H9 (cell line): ENCODE results near the gene DLG5. TPM values are rescaled to one million over a fixed set of nuclear protein-coding genes. Genes with fewer than 3 reads are reported as not detected.
A peak's percentile ranks its signal among the peaks of the same experiment; 100 is the strongest.

ENCODE experiments used
- DNase-seq: peaks from one replicate; pipeline ENCODE4 v3.0.0-alpha.2; 2017
- H2AFZ ChIP-seq: one replicate; pipeline ENCODE4 v1.6.1; 2013; ENCODE audit warnings: mild to moderate bottlenecking, low read length, control low read depth, moderate library complexity
- H2AK5ac ChIP-seq: 2 replicates; pipeline ENCODE4 v1.6.1; 2013; ENCODE audit warnings: low read length, control low read depth, mixed read lengths; ENCODE audit not compliant: insufficient read length
- H2BK120ac ChIP-seq: one replicate; pipeline ENCODE4 v1.6.1; 2013; ENCODE audit warnings: low read depth, mild to moderate bottlenecking, low read length, control low read depth, inconsistent platforms; ENCODE audit not compliant: poor library complexity, severe bottlenecking
- H2BK12ac ChIP-seq: 2 replicates; pipeline ENCODE4 v1.6.1; 2013; ENCODE audit warnings: low read length, control low read depth, mixed read lengths, low read depth; ENCODE audit not compliant: insufficient read length
- H2BK15ac ChIP-seq: 2 replicates; pipeline ENCODE4 v1.6.1; 2013; ENCODE audit warnings: low read depth, low read length, control low read depth
- H2BK20ac ChIP-seq: one replicate; pipeline ENCODE4 v1.6.1; 2013; ENCODE audit warnings: low read depth, mild to moderate bottlenecking, low read length, control low read depth, inconsistent platforms; ENCODE audit not compliant: poor library complexity, severe bottlenecking
- H2BK5ac ChIP-seq: 2 replicates; pipeline ENCODE4 v1.6.1; 2013; ENCODE audit warnings: low read length, control low read depth, mixed read lengths; ENCODE audit not compliant: insufficient read length
- H3K14ac ChIP-seq: 2 replicates; pipeline ENCODE4 v1.6.1; 2013; ENCODE audit warnings: low read length, control low read depth; ENCODE audit not compliant: insufficient read depth
- H3K18ac ChIP-seq: 2 replicates; pipeline ENCODE4 v1.6.1; 2013; ENCODE audit warnings: low read depth, mild to moderate bottlenecking, mixed read lengths, low read length, control low read depth; ENCODE audit not compliant: insufficient read length
- H3K23ac ChIP-seq: 2 replicates; pipeline ENCODE4 v1.6.1; 2013; ENCODE audit warnings: low read length, control low read depth, mixed read lengths, low read depth; ENCODE audit not compliant: insufficient read length
- H3K23me2 ChIP-seq: 2 replicates; pipeline ENCODE4 v1.6.1; 2013; ENCODE audit warnings: low read depth, mild to moderate bottlenecking, mixed read lengths, low read length, control low read depth; ENCODE audit not compliant: insufficient read length, poor library complexity, severe bottlenecking
- H3K27ac ChIP-seq: 2 replicates; pipeline ENCODE4 v1.5.1; 2013; ENCODE audit warnings: low read length, control low read depth, mixed read lengths, low read depth; ENCODE audit not compliant: insufficient read length
- H3K27me3 ChIP-seq: 2 replicates; pipeline ENCODE4 v1.6.1; 2013; ENCODE audit warnings: low read length, control low read depth, inconsistent platforms; ENCODE audit not compliant: insufficient read depth
- H3K4ac ChIP-seq: 2 replicates; pipeline ENCODE4 v1.6.1; 2013; ENCODE audit warnings: low read depth, mild to moderate bottlenecking, control low read depth, inconsistent platforms, low read length, moderate library complexity
- H3K4me1 ChIP-seq: 2 replicates; pipeline ENCODE4 v1.6.1; 2013; ENCODE audit warnings: low read length, control low read depth, inconsistent platforms; ENCODE audit not compliant: insufficient read depth
- H3K4me2 ChIP-seq: 2 replicates; pipeline ENCODE4 v1.6.1; 2013; ENCODE audit warnings: low read length, control low read depth, mixed read lengths; ENCODE audit not compliant: insufficient read length, insufficient read depth
- H3K56ac ChIP-seq: 2 replicates; pipeline ENCODE4 v1.6.1; 2013; ENCODE audit warnings: low read depth, mild to moderate bottlenecking, mixed read lengths, low read length, control low read depth; ENCODE audit not compliant: insufficient read length
- H3K79me1 ChIP-seq: 2 replicates; pipeline ENCODE4 v1.6.1; 2013; ENCODE audit warnings: low read depth, mild to moderate bottlenecking, moderate library complexity, low read length, control low read depth, inconsistent platforms; ENCODE audit not compliant: insufficient read depth, poor library complexity, severe bottlenecking
- H3K79me2 ChIP-seq: 2 replicates; pipeline ENCODE4 v1.6.1; 2013; ENCODE audit warnings: low read length, control low read depth, inconsistent platforms; ENCODE audit not compliant: insufficient read depth
- H3K9ac ChIP-seq: 2 replicates; pipeline ENCODE4 v1.6.1; 2013; ENCODE audit warnings: low read length, control low read depth, mixed read lengths; ENCODE audit not compliant: insufficient read length; ENCODE audit errors: extremely low read depth
- H3K9me3 ChIP-seq: one replicate; pipeline ENCODE4 v1.6.1; 2013; ENCODE audit warnings: low read depth, low read length, inconsistent platforms; ENCODE audit not compliant: control insufficient read depth
- H3T11ph ChIP-seq: one replicate; pipeline ENCODE4 v1.6.1; 2013; ENCODE audit warnings: mild to moderate bottlenecking, low read length, control low read depth, inconsistent platforms
- H4K20me1 ChIP-seq: one replicate; pipeline ENCODE4 v1.6.1; 2013; ENCODE audit not compliant: control insufficient read depth, insufficient read length, insufficient read depth
- H4K5ac ChIP-seq: 2 replicates; pipeline ENCODE4 v1.6.1; 2013; ENCODE audit warnings: low read depth, mild to moderate bottlenecking, mixed read lengths, low read length, control low read depth; ENCODE audit not compliant: insufficient read length
- H4K8ac ChIP-seq: replicated peaks from 2 replicates; pipeline ENCODE4 v1.6.1; 2013; ENCODE audit warnings: low read length, control low read depth, mixed read lengths, low read depth; ENCODE audit not compliant: insufficient read length
- H4K91ac ChIP-seq: 2 replicates; pipeline ENCODE4 v1.6.1; 2013; ENCODE audit warnings: low read depth, mild to moderate bottlenecking, moderate library complexity, mixed read lengths, low read length, control low read depth; ENCODE audit not compliant: insufficient read length
- H3K27ac Mint-ChIP-seq, 3 experiments: 2 replicates in 2 of 3; 3 replicates in 1 of 3; pipeline ENCODE4 v1.8.0; 2020 to 2021; ENCODE audit warnings: mixed read lengths in 3 of 3, mild to moderate bottlenecking in 1 of 3, moderate library complexity in 1 of 3
- H3K27me3 Mint-ChIP-seq: 2 replicates; pipeline ENCODE4 v1.8.0; 2021; ENCODE audit warnings: low read depth, mild to moderate bottlenecking, moderate library complexity, mixed read lengths
- H3K36me3 Mint-ChIP-seq, 3 experiments: 2 replicates in 2 of 3; 3 replicates in 1 of 3; pipeline ENCODE4 v1.8.0; 2020 to 2021; ENCODE audit warnings: low read depth in 3 of 3, mixed read lengths in 3 of 3; ENCODE audit not compliant: insufficient read depth in 1 of 3
- H3K4me1 Mint-ChIP-seq, 2 experiments: 2 replicates each; pipeline ENCODE4 v1.8.0; 2020; ENCODE audit warnings: mixed read lengths in 2 of 2
- H3K4me3 Mint-ChIP-seq, 2 experiments: 2 replicates in 1 of 2; 3 replicates in 1 of 2; pipeline ENCODE4 v1.8.0; 2020 to 2021; ENCODE audit warnings: mild to moderate bottlenecking in 2 of 2, mixed read lengths in 2 of 2, moderate library complexity in 1 of 2
- H3K9me3 Mint-ChIP-seq, 2 experiments: 2 replicates in 1 of 2; 3 replicates in 1 of 2; pipeline ENCODE4 v1.8.0; 2020; ENCODE audit warnings: mild to moderate bottlenecking in 2 of 2, mixed read lengths in 2 of 2, moderate library complexity in 1 of 2
- CTCF ChIP-seq: fragments of 200-600 bp; sonication (generic); conservative IDR thresholded peaks from 3 replicates; pipeline ENCODE4 v1.8.0; 2021; ENCODE audit warnings: antibody characterized with exemption, mild to moderate bottlenecking
- WGBS: extraction: QIAGEN DNeasy Blood & Tissue Kit; methylation state at CpG from one replicate; pipeline ENCODE4 v1.1.7; 2013; ENCODE audit warnings: missing lambda C conversion rate, low lambda C conversion rate, mixed read lengths; ENCODE audit not compliant: insufficient read length; ENCODE audit errors: extremely low coverage; 5-methylcytosine and 5-hydroxymethylcytosine counted together
- total RNA-seq: library from RNA; stranded (reverse); gene quantifications from 2 replicates; pipeline ENCODE4 v1.2.1, GENCODE V29; 2021

Gene DLG5
- total RNA-seq, 1 experiment from 2014 or later, result 67.4 TPM

DNA sequence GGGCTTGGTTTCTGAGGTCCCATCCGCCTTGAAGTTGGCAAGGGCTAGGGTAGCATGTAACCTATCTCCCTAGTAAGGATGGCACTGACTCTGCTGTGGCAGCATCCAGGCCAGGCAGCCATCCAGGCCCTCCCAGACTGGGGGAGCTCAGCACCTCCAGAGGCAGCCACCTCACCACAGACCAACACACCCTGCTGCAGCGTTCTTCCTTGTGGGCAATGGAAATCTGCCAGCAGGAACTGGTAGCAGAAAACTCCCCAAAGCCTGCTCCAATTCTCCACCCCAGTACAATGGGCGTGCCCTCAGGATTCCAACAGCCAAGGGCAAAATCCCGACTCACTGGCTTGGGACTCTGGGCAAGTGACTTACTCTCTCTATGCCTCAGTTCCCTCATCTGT lies 27.5 kb downstream of the DLG5 start:
- H3K9me3 ChIP-seq, result no peaks in the 10 kb centered on the region
- H3K56ac ChIP-seq, result no peak overlapping the region
- no peak overlapping the region for H2BK5ac ChIP-seq
- Mint-ChIP-seq H3K36me3 (peaks cover 0 to 11% (median 0%) of the 10 kb centered on the region in 3 experiments; a peak in 3 of 7 replicates), H3K27me3 (no peaks in the 10 kb centered on the region), H3K9me3 (no peaks in the 10 kb centered on the region), H3K27ac (peak overlapping the region; percentile 40 to 94 (median 62); a peak in 4 of 7 replicates), H3K4me3 (no peak overlapping the region; a peak in 1 of 5 replicates), H3K4me1 (peaks cover 35 to 43% of the 10 kb centered on the region in 2 experiments)
- no peak overlapping the region for H3K4me2 ChIP-seq
- H2AK5ac ChIP-seq, result no peak overlapping the region
- no peak overlapping the region for H2AFZ ChIP-seq
- no peaks in the 10 kb centered on the region for H3K27me3 ChIP-seq
- H3K4me1 ChIP-seq, result peaks cover 8% of the 10 kb centered on the region; the same call in 1 of the 2 replicates
- peaks cover 5% of the 10 kb centered on the region for H3K79me1 ChIP-seq
- H2BK20ac ChIP-seq, result no peak overlapping the region
- H3K9ac ChIP-seq, result no peak overlapping the region
- no peaks in the 10 kb centered on the region for H3K23me2 ChIP-seq
- no peak overlapping the region for H2BK15ac ChIP-seq
- no peak overlapping the region for H4K91ac ChIP-seq
- H2BK12ac ChIP-seq, result no peak overlapping the region
- TF ChIP-seq CTCF, result no peak
- no peak overlapping the region for H2BK120ac ChIP-seq
- peak overlapping the region; percentile 39; the same call in 1 of the 2 replicates for H3K14ac ChIP-seq
- H4K20me1 ChIP-seq, result no peaks in the 10 kb centered on the region
- no peak overlapping the region for H3K23ac ChIP-seq
- no peak overlapping the region for H3T11ph ChIP-seq
- no peak overlapping the region for H4K8ac ChIP-seq
- H3K79me2 ChIP-seq, result peaks cover 15% of the 10 kb centered on the region; the same call in 1 of the 2 replicates
- no peak overlapping the region for H3K27ac ChIP-seq
- H4K5ac ChIP-seq, result no peak overlapping the region
- no peak overlapping the region for H3K18ac ChIP-seq
- no peak for DNase-seq
- no peak overlapping the region for H3K4ac ChIP-seq
- no CpG with 5 or more reads among the region's 4 CpGs for WGBS
